ENCODE results near the gene ATXN7L1. TPM values are rescaled to one million over a fixed set of nuclear protein-coding genes. Genes with fewer than 3 reads are reported as not detected.

ATXN7L1 gene, protein sequence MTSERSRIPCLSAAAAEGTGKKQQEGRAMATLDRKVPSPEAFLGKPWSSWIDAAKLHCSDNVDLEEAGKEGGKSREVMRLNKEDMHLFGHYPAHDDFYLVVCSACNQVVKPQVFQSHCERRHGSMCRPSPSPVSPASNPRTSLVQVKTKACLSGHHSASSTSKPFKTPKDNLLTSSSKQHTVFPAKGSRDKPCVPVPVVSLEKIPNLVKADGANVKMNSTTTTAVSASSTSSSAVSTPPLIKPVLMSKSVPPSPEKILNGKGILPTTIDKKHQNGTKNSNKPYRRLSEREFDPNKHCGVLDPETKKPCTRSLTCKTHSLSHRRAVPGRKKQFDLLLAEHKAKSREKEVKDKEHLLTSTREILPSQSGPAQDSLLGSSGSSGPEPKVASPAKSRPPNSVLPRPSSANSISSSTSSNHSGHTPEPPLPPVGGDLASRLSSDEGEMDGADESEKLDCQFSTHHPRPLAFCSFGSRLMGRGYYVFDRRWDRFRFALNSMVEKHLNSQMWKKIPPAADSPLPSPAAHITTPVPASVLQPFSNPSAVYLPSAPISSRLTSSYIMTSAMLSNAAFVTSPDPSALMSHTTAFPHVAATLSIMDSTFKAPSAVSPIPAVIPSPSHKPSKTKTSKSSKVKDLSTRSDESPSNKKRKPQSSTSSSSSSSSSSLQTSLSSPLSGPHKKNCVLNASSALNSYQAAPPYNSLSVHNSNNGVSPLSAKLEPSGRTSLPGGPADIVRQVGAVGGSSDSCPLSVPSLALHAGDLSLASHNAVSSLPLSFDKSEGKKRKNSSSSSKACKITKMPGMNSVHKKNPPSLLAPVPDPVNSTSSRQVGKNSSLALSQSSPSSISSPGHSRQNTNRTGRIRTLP
- total RNA-seq: 1 to 10 TPM; 3.5 to 5.0 TPM

GRCh38 chr7:105876091-105876963 is at the start of gene ATXN7L1:
Gene ATXN7L1 (minus strand): TSS chr7:105876599. CDS start chr7:105876558, 41 bp downstream.
- DNase-seq (peak; percentile 90), ATAC-seq (peak; percentile 97)
- Mint-ChIP-seq H3K36me3 (ENCODE audit: low read depth) (no peaks in the 10 kb centered on the region), H3K9me3 (ENCODE audit: insufficient read depth) (no peaks in the 10 kb centered on the region), H3K4me3 (peak within 1 kb of the TSS; percentile 89), H3K4me1 (ENCODE audit: low read depth) (peaks cover 20% of the 10 kb centered on the region), H3K27ac (peak within 1 kb of the TSS; percentile 73), H3K27me3 (ENCODE audit: low read depth) (peaks cover 15% of the 10 kb centered on the region)
- ChIA-PET POLR2A (interaction anchor here (1.2 kb wide), 1 partner anchor 70 kb away, joined by 3 read pairs; no protein-coding TSS in a partner anchor), CTCF (interaction anchor here (0.6 to 2.1 kb wide), 27 partner anchors 9 to 300 kb away, joined by 3 to 14 read pairs (median 3); no protein-coding TSS in a partner anchor)

DNA sequence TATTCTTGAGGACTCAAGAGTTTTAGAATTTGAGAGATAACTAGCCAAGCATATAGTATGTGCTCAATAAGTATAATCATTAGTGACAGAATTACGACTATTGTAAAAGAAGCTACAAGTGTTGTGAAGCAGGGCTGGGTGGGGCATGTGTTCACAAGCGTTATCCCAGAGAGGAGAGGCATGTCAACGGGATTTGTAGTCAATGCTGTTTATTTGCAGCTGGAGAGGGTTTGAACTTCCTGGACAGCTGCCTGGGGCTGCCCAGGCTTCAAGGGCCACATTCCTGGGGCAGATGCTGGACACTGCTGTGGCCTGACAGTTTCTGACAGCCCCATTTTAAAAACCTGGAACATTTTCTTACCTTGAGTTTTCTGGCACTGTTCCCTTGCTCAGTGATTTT is 49.7 kb upstream of the ATXN7L1 start:
- POLR2A ChIA-PET: no interaction called here
- Mint-ChIP-seq H3K27ac (no peak overlapping the region), H3K4me3 (no peak overlapping the region), H3K27me3 (ENCODE audit: low read depth) (peaks cover 7% of the 10 kb centered on the region), H3K36me3 (ENCODE audit: low read depth) (peaks cover 8% of the 10 kb centered on the region), H3K4me1 (ENCODE audit: low read depth) (peaks cover 27% of the 10 kb centered on the region), H3K9me3 (ENCODE audit: insufficient read depth) (no peaks in the 10 kb centered on the region)
- ATAC-seq (no peak), DNase-seq (no peak)
- CTCF ChIA-PET: interaction anchor here (1.3 to 4.8 kb wide), 3 partner anchors 8 to 268 kb away, joined by 3 to 28 read pairs (median 10); no protein-coding TSS in a partner anchor

DNA sequence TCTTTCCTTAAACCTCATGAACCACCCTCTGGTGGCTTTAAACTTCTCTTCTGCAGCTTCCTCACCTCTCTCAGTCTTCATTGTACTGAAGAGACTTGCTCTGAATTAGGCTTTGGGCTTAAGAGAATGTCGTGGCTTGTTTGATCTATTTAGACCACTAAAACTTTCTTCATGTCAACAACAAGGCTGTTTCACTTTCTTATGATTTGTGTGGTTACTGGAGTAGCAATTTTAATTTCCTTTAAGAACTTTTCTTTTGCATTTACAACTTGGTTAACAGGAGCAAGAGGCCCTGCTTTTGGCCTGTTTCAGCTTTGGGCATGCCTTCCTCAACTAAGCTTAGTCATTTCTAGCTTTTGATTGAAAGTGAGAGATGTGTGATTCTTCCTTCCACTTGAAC is 48.5 kb upstream of the ATXN7L1 start:
- Mint-ChIP-seq H3K27ac (peak overlapping the region; percentile 88), H3K36me3 (ENCODE audit: low read depth) (peaks cover 8% of the 10 kb centered on the region), H3K4me1 (ENCODE audit: low read depth) (peaks cover 27% of the 10 kb centered on the region), H3K4me3 (no peak overlapping the region), H3K27me3 (ENCODE audit: low read depth) (peaks cover 7% of the 10 kb centered on the region), H3K9me3 (ENCODE audit: insufficient read depth) (no peaks in the 10 kb centered on the region)
- DNase-seq (peak; percentile 46), ATAC-seq (peak; percentile 92)
- POLR2A ChIA-PET: interaction anchor here (1.6 to 1.7 kb wide), 2 partner anchors 268 to 984 kb away, joined by 3 to 4 read pairs; no protein-coding TSS in a partner anchor
- CTCF ChIA-PET: interaction anchor here (1.0 to 4.8 kb wide), 13 partner anchors 10 to 272 kb away, joined by 3 to 28 read pairs (median 4); partner anchors contain the start of gene ATXN7L1

GRCh38 chr7:105920766-105921165 is 44.4 kb upstream of the ATXN7L1 start:
- H3K36me3 Mint-ChIP-seq (ENCODE audit: low read depth): peaks cover 8% of the 10 kb centered on the region
- no peak overlapping the region for H3K27ac Mint-ChIP-seq
- no peaks in the 10 kb centered on the region for H3K9me3 Mint-ChIP-seq (ENCODE audit: insufficient read depth)
- peaks cover 23% of the 10 kb centered on the region for H3K4me1 Mint-ChIP-seq (ENCODE audit: low read depth)
- ATAC-seq (no peak), DNase-seq (no peak)
- H3K27me3 Mint-ChIP-seq (ENCODE audit: low read depth): no peaks in the 10 kb centered on the region
- H3K4me3 Mint-ChIP-seq: no peak overlapping the region
- ChIA-PET POLR2A (interaction anchor here (0.5 kb wide), 1 partner anchor 182 kb away, joined by 3 read pairs; no protein-coding TSS in a partner anchor), CTCF (interaction anchor here (1.0 kb wide), 1 partner anchor 17 kb away, joined by 3 read pairs; no protein-coding TSS in a partner anchor)

GRCh38 chr7:105917659-105918058 is 41.3 kb upstream of the ATXN7L1 start:
- H3K27me3 Mint-ChIP-seq (ENCODE audit: low read depth): no peaks in the 10 kb centered on the region
- no peak for DNase-seq
- no peak overlapping the region for H3K27ac Mint-ChIP-seq
- H3K4me1 Mint-ChIP-seq (ENCODE audit: low read depth): no peaks in the 10 kb centered on the region
- peaks cover 2% of the 10 kb centered on the region for H3K36me3 Mint-ChIP-seq (ENCODE audit: low read depth)
- ChIA-PET POLR2A (interaction anchor here (0.8 kb wide), 1 partner anchor 60 kb away, joined by 3 read pairs; no protein-coding TSS in a partner anchor), CTCF (no interaction called here)
- no peaks in the 10 kb centered on the region for H3K9me3 Mint-ChIP-seq (ENCODE audit: insufficient read depth)
- ATAC-seq: no peak
- no peak overlapping the region for H3K4me3 Mint-ChIP-seq

- no peak for DNase-seq
- H3K9me3 Mint-ChIP-seq (ENCODE audit: insufficient read depth): no peaks in the 10 kb centered on the region
- H3K36me3 Mint-ChIP-seq (ENCODE audit: low read depth): no peaks in the 10 kb centered on the region
- no peaks in the 10 kb centered on the region for H3K4me1 Mint-ChIP-seq (ENCODE audit: low read depth)
- no peak for ATAC-seq
- ChIA-PET CTCF (interaction anchor here (1.7 kb wide), 1 partner anchor 156 kb away, joined by 5 read pairs; no protein-coding TSS in a partner anchor), POLR2A (no interaction called here)
- H3K27me3 Mint-ChIP-seq (ENCODE audit: low read depth): no peaks in the 10 kb centered on the region
- H3K4me3 Mint-ChIP-seq: no peak overlapping the region
- no peak overlapping the region for H3K27ac Mint-ChIP-seq
These were observed 40.2 kb upstream of the ATXN7L1 start for GRCh38 chr7:105916603-105917002.

DNA sequence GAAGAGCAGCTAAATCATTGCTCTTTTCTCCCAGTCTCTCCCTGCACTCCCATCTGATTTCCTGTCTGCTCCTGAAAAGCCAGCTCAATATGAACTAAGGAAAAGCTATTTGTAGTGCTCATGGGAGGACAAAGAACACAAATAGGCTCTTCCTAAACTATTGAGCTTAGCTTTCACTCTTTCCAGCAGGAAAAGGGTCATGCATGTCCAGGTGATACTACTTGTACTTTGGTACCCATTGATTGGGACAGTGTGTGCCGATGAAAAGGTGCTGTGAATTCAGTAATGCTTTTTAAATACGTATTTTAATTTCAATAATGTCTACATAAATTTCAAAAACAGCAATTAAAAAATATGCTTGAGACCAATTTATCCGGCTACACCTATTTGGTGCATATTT is 37.5 kb upstream of the ATXN7L1 start:
- peaks cover 9% of the 10 kb centered on the region for H3K4me1 Mint-ChIP-seq (ENCODE audit: low read depth)
- no peak overlapping the region for H3K4me3 Mint-ChIP-seq
- peaks cover 6% of the 10 kb centered on the region for H3K9me3 Mint-ChIP-seq (ENCODE audit: insufficient read depth)
- H3K27me3 Mint-ChIP-seq (ENCODE audit: low read depth): no peaks in the 10 kb centered on the region
- ChIA-PET CTCF (no interaction called here), POLR2A (no interaction called here)
- DNase-seq (no peak), ATAC-seq (no peak)
- H3K27ac Mint-ChIP-seq: no peak overlapping the region
- no peaks in the 10 kb centered on the region for H3K36me3 Mint-ChIP-seq (ENCODE audit: low read depth)

DNA sequence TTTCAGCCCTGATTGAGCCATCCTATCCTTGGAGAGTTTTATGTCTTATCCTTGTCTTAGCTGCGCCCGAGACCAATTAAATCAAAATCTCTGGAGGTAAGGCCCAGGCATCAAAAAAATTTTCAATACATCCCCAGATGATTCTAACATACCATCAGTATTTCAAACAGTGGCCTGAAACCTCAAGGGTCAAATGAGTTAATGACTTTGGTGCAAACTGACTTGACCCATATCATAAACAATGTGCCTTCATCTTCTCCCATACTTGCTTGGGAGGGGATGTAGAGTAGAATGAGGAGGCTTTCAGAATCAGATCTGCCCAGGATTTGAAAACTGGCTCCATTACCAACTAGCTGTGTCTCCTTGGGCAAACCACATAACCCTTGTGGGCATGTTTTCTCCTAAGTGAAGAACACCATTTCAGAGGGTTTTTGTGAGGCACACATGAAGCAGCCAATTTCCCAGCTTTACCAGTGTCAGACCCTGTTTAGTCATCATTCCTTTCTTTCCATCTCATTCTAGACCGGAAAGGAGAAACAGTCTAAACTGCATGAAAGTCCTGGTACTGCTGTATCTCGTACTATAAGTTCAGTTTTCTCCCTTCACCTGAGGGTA is 35.7 kb upstream of the ATXN7L1 start:
- POLR2A ChIA-PET: interaction anchor here (0.6 kb wide), 1 partner anchor 249 kb away, joined by 4 read pairs; no protein-coding TSS in a partner anchor
- Mint-ChIP-seq H3K4me1 (ENCODE audit: low read depth) (peaks cover 9% of the 10 kb centered on the region), H3K9me3 (ENCODE audit: insufficient read depth) (peaks cover 6% of the 10 kb centered on the region), H3K27me3 (ENCODE audit: low read depth) (no peaks in the 10 kb centered on the region), H3K36me3 (ENCODE audit: low read depth) (no peaks in the 10 kb centered on the region), H3K27ac (no peak overlapping the region), H3K4me3 (no peak overlapping the region)
- DNase-seq: no peak
- CTCF ChIA-PET: no interaction called here
- ATAC-seq: no peak

GRCh38 chr7:105910172-105910571 is 33.8 kb upstream of the ATXN7L1 start:
- peaks cover 6% of the 10 kb centered on the region for H3K9me3 Mint-ChIP-seq (ENCODE audit: insufficient read depth)
- CTCF ChIA-PET: no interaction called here
- DNase-seq (peak; percentile 26), ATAC-seq (peak; percentile 51)
- H3K4me1 Mint-ChIP-seq (ENCODE audit: low read depth): peaks cover 9% of the 10 kb centered on the region
- H3K27me3 Mint-ChIP-seq (ENCODE audit: low read depth): no peaks in the 10 kb centered on the region
- no peak overlapping the region for H3K4me3 Mint-ChIP-seq
- H3K27ac Mint-ChIP-seq: no peak overlapping the region
- POLR2A ChIA-PET: no interaction called here
- no peaks in the 10 kb centered on the region for H3K36me3 Mint-ChIP-seq (ENCODE audit: low read depth)

DNA sequence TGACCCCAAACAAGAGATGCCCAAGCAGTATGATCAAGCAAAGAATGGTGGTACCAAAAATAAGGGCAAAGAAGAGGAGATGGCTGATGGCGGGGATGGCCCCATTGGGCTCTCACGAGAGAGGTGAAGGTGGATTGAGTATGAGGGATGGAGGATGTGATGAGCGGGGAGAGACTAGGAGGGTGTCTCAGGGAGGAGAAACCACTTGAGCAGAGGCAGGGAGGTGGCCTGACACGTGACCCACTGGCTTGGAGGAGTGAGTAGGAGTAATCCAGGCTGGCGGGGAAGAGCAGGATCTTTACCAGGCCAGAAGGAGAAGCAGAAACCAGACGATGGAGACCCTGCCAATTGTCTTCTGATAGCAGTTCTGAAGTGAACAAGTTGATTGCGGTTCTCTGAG is 33.3 kb upstream of the ATXN7L1 start:
- ATAC-seq (no peak), DNase-seq (no peak)
- Mint-ChIP-seq H3K27me3 (ENCODE audit: low read depth) (no peaks in the 10 kb centered on the region), H3K4me3 (no peak overlapping the region), H3K9me3 (ENCODE audit: insufficient read depth) (peaks cover 6% of the 10 kb centered on the region), H3K4me1 (ENCODE audit: low read depth) (peaks cover 9% of the 10 kb centered on the region), H3K36me3 (ENCODE audit: low read depth) (no peaks in the 10 kb centered on the region), H3K27ac (no peak overlapping the region)
- ChIA-PET POLR2A (interaction anchor here (0.7 kb wide), 1 partner anchor 210 kb away, joined by 4 read pairs; no protein-coding TSS in a partner anchor), CTCF (no interaction called here)
